ENCODE measurements around the gene ERF.

DNA sequence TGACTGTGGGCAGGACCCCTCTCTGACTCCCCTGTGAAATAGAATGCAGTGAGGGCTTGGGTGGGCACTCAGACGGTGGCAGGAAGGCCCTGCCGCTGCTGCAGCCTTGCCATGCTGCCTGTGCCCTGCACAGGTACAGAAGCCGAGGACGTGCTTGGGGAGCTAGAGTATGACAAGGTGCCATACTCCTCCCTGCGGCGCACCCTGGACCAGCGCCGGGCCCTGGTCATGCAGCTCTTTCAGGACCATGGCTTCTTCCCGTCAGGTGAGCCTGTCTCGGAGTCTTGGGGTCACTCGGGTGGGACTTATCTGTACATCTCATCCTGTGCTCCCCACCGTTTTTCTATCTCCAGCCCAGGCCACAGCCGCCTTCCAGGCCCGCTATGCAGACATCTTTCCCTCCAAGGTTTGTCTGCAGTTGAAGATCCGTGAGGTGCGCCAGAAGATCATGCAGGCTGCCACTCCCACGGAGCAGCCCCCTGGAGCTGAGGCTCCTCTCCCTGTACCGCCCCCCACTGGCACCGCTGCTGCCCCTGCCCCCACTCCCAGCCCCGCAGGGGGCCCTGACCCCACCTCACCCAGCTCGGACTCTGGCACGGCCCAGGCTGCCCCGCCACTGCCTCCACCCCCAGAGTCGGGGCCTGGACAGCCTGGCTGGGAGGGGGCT, 39.7 kb upstream of the ERF start:
- TF ChIP-seq ZFP3 (CRISPR knock-in tag; IDR thresholded peaks at IDR 0.05) (no peak), ZNF8 (CRISPR knock-in tag; IDR thresholded peaks at IDR 0.05) (no peak), ARNTL (CRISPR knock-in tag; IDR thresholded peaks at IDR 0.05; ENCODE audit: borderline replicate concordance, low read depth) (no peak), ZFP30 (CRISPR knock-in tag; IDR thresholded peaks at IDR 0.05) (no peak), ISL1 (CRISPR knock-in tag; IDR thresholded peaks at IDR 0.05) (no peak), ZC3H10 (CRISPR knock-in tag; IDR thresholded peaks at IDR 0.05) (no peak), RARB (CRISPR knock-in tag; IDR thresholded peaks at IDR 0.05) (no peak), TCF4 (CRISPR knock-in tag; IDR thresholded peaks at IDR 0.05; ENCODE audit: borderline replicate concordance) (no peak), SNAI2 (CRISPR knock-in tag; IDR thresholded peaks at IDR 0.05) (no peak), BACH2 (CRISPR knock-in tag; IDR thresholded peaks at IDR 0.05; ENCODE audit: borderline replicate concordance) (no peak)
- TF ChIP-seq, protein P1, sequence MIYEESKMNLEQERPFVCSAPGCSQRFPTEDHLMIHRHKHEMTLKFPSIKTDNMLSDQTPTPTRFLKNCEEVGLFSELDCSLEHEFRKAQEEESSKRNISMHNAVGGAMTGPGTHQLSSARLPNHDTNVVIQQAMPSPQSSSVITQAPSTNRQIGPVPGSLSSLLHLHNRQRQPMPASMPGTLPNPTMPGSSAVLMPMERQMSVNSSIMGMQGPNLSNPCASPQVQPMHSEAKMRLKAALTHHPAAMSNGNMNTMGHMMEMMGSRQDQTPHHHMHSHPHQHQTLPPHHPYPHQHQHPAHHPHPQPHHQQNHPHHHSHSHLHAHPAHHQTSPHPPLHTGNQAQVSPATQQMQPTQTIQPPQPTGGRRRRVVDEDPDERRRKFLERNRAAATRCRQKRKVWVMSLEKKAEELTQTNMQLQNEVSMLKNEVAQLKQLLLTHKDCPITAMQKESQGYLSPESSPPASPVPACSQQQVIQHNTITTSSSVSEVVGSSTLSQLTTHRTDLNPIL (CRISPR knock-in tag; IDR thresholded peaks at IDR 0.05; ENCODE audit: low read depth): no peak
- TF ChIP-seq, protein P2, sequence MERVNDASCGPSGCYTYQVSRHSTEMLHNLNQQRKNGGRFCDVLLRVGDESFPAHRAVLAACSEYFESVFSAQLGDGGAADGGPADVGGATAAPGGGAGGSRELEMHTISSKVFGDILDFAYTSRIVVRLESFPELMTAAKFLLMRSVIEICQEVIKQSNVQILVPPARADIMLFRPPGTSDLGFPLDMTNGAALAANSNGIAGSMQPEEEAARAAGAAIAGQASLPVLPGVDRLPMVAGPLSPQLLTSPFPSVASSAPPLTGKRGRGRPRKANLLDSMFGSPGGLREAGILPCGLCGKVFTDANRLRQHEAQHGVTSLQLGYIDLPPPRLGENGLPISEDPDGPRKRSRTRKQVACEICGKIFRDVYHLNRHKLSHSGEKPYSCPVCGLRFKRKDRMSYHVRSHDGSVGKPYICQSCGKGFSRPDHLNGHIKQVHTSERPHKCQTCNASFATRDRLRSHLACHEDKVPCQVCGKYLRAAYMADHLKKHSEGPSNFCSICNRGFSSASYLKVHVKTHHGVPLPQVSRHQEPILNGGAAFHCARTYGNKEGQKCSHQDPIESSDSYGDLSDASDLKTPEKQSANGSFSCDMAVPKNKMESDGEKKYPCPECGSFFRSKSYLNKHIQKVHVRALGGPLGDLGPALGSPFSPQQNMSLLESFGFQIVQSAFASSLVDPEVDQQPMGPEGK (CRISPR knock-in tag; IDR thresholded peaks at IDR 0.05; ENCODE audit: borderline replicate concordance): no peak
- TF ChIP-seq, protein P3, sequence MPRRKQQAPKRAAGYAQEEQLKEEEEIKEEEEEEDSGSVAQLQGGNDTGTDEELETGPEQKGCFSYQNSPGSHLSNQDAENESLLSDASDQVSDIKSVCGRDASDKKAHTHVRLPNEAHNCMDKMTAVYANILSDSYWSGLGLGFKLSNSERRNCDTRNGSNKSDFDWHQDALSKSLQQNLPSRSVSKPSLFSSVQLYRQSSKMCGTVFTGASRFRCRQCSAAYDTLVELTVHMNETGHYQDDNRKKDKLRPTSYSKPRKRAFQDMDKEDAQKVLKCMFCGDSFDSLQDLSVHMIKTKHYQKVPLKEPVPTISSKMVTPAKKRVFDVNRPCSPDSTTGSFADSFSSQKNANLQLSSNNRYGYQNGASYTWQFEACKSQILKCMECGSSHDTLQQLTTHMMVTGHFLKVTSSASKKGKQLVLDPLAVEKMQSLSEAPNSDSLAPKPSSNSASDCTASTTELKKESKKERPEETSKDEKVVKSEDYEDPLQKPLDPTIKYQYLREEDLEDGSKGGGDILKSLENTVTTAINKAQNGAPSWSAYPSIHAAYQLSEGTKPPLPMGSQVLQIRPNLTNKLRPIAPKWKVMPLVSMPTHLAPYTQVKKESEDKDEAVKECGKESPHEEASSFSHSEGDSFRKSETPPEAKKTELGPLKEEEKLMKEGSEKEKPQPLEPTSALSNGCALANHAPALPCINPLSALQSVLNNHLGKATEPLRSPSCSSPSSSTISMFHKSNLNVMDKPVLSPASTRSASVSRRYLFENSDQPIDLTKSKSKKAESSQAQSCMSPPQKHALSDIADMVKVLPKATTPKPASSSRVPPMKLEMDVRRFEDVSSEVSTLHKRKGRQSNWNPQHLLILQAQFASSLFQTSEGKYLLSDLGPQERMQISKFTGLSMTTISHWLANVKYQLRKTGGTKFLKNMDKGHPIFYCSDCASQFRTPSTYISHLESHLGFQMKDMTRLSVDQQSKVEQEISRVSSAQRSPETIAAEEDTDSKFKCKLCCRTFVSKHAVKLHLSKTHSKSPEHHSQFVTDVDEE (CRISPR knock-in tag; IDR thresholded peaks at IDR 0.05): no peak

All from SK-N-SH treated with all-trans-retinoic acid at 6 μM for 48 hours (cell line).